HG02678 (cell line): ENCODE results near the gene ATF4.
A peak's percentile ranks its signal among the peaks of the same experiment; 100 is the strongest.

Experiments used
- ATAC-seq: cut with Tn5 transposase; IDR thresholded peaks from one replicate; pipeline ENCODE4 v1.9.1; 2021; ENCODE audit warnings: mild to moderate bottlenecking, moderate library complexity; ENCODE audit not compliant: unreplicated experiment

Gene ATF4, protein sequence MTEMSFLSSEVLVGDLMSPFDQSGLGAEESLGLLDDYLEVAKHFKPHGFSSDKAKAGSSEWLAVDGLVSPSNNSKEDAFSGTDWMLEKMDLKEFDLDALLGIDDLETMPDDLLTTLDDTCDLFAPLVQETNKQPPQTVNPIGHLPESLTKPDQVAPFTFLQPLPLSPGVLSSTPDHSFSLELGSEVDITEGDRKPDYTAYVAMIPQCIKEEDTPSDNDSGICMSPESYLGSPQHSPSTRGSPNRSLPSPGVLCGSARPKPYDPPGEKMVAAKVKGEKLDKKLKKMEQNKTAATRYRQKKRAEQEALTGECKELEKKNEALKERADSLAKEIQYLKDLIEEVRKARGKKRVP

GRCh38 chr22:39520226-39521105, at the start of gene ATF4:
TSS of gene ATF4 (plus strand) at chr22:39520562. CDS start at chr22:39521446, 884 bp downstream.
- ATAC-seq: peak; percentile 64

- ATAC-seq: peak; percentile 59
These were observed 48.8 kb upstream of the ATF4 start for GRCh38 chr22:39471381-39472141.

DNA sequence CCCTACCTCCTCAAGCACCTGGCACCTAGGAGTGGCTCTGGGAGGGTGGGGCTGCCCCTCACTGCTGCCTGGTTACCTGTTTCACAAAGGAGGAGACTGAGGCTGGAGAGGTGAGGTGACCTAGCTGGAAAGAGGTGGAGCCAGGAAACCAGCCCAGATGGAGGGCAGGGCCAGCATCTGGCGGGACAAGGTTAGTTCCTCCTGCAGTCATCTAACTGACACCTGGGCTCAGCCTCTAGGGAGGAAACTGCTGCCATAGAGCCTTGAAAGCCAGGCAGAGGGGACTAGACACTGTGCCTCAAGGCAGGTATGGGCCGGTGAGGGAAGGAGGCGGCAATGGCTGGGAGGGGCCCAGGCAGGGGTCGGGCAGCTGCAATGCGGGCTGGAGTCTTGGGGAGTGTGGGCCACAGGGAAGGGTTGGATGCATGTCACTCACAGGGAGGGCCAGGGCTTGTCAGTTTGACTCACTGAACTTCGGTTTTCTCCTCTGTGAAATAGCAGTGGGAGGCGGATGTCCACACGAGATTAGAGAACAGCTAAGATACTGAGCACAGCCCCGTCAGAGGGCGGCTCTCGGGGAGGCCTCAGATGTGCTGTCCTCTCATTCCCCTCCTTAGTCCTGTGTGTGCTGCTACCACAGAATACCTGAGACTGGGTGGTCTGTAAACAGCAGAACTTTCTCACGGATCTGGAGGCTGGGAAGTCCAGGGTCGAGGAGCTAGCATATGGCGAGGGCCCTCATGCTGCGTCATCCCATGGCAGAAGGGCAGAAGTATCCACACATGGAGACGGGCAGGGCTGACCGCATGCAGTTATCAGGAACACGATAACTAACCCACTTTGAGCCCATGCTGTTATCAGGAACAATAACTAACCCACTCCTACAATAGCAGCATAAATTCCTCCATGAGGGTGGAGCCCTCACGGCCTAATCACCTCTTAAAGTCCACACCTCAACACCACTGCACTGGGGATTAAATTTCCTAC, 47.5 kb upstream of the ATF4 start:
- no peak for ATAC-seq

GRCh38 chr22:39473851-39474250, 46.5 kb upstream of the ATF4 start:
- ATAC-seq: no peak

- no peak for ATAC-seq
These were observed 45.8 kb upstream of the ATF4 start for GRCh38 chr22:39474351-39475111.

DNA sequence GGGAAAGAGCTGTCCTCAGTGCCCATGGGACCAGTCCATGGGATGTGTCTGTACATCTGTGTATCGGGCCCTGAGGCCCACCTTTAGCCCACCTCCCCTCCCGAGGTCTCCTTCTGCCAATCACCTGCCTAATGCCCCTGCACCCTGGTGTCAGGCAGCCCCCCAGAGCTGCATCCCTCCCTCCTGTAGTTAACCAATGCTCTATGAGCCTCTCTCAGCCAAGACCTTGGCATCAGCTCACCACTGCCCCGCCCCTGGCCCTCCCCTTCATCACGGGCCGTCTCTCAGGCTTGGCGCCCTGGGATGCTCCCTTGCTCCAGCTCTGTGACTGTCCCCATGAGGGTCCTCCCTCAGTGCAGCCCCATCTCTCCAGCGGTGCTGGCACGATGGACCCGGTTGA, 45.0 kb upstream of the ATF4 start:
- no peak for ATAC-seq

DNA sequence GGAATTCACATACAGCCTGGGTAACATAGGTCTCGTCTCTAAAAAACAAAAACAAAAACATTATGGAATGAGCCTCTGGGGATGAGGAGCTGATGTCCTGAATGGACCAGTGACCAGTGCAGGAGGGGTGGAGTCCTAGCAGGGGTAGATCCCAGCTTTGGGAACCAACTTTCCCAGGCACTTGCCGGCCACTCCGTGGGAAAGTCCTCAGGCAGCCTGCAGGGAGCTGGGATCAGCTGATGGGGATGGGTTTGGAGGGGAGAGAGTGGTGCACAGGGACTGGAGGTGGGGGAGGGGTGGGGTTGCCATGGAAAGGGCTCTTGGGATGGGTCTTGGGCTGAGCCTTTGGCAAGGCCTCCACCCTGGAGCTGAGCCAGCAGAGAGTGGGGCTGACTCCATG, 44.5 kb upstream of the ATF4 start:
- ATAC-seq: no peak

DNA sequence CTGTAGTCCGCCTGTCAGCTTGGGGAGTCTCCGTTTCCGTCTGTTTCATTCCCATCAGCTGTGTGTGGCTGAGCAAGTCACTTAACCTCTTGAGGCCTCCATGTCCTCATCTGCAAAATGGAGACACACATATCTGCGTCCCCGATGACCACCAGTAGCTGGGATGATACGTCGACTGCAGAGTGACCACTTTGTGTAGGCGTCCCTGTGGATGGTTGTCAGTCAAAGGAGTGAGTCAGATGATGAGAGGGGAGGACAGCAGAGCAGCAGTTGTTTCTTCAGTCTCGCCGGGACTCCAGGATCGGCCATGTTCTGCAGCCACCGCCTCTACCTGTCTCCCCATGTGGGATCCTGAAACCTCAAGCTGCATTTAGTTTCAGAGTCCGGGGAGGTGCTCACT, 43.7 kb upstream of the ATF4 start:
- no peak for ATAC-seq

GRCh38 chr22:39477542-39477941, 42.8 kb upstream of the ATF4 start:
- ATAC-seq: no peak

DNA sequence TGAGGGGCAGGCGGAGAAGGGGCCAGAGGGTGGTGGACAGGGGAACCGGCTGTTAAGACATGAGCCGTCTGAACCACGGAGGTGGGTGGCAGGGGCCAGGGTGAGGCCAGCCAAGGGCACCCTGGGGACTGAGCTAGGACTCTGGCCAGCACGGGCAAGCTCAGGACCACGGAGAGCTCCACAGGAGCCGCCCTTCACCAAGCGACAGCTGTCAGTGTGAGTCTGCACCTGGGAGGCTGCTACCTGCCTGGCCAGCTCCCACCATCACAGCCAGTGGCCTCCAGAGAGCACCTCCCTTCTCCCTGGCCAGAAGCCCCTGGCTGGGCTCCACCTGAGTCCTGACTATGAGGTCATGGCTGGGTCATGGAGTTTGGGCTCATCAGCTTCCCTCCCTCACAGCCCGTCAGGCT, 41.9 kb upstream of the ATF4 start:
- no peak for ATAC-seq

DNA sequence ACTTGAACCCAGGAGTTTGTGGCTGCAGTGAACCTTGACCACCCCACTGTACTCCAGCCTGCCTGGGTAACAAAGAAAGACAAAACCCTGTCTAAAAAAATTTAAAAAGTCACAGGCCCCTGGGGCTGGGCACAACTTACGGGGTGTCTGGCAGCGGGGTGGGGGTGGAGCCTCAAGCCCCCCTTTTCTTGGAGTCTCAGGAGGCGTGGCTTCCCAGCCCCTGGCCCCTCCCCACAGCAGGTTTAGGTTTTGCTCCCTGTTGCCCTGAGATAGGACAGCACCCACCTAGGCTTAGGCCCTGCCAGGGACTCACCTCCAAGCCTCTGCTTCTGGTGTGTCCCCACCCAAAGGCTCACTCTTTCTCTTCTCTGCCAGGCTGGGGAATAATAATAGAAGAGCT, 41.1 kb upstream of the ATF4 start:
- no peak for ATAC-seq

GRCh38 chr22:39480557-39480956, 39.8 kb upstream of the ATF4 start:
- no peak for ATAC-seq

DNA sequence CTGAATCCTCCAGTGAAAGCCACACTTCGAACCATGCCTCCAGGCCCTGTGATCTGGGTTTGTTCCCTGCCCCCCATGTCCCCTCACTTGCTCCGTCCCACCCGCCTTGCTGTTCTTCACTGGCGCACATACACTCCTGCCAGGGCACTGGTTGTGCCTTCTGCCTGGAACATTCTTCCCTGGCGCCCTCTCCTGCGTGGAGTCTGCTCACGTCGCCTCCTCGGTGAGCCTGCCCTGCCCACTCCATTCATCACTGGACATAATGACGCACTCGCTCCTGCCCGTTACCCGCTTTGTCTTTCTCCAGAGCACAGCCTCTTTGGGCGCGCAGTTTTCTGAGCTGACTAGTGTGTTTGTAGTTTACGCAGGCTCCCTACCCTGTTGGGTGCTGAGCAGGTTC, 39.3 kb upstream of the ATF4 start:
- no peak for ATAC-seq

GRCh38 chr22:39481595-39481994, 38.8 kb upstream of the ATF4 start:
- no peak for ATAC-seq

DNA sequence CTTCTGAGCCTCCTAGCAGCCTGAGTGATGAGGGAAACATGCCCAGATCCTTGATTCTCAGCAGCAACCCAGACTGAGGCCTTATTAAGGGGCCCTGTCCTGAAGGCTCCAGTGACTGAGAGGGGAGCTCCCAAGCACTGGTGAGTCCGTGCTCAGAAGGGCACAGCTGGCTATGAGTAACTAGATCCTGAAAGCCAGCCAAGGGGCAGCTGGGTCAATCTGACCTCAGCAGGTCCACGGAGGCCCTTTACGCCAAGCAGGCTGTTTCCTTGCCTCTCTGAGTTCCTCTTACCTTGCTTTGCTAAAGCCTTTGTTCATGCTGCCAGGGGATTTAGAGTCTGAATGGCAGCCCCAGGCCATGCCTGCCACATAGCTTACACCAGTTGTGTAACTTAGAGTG, 37.6 kb upstream of the ATF4 start:
- no peak for ATAC-seq

DNA sequence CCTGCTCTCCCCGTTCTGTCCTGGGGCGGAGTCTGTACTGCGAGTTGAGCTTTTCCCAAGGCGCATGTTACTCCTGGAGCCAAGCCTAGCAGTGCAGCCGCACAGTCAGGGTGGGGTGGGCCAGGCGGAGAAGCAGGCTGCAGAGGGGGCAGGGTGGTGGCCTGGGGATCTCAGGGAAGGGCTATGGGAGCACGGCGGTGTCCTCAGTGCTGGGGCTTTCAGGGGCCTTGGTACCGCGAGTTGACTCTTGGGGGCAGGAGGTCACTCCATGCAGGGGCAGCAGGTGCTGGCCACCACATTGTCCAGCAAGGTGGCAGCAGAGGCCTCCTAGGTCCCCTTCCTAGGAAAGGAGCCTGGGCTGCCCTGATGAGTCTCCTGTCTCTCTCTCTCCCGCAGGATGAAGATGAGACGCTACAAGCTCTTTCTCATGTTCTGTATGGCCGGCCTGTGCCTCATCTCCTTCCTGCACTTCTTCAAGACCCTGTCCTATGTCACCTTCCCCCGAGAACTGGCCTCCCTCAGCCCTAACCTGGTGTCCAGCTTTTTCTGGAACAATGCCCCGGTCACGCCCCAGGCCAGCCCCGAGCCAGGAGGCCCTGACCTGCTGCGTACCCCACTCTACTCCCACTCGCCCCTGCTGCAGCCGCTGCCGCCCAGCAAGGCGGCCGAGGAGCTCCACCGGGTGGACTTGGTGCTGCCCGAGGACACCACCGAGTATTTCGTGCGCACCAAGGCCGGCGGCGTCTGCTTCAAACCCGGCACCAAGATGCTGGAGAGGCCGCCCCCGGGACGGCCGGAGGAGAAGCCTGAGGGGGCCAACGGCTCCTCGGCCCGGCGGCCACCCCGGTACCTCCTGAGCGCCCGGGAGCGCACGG, 33.2 kb upstream of the ATF4 start:
- no peak for ATAC-seq

- ATAC-seq: no peak
These were observed 32.4 kb upstream of the ATF4 start for GRCh38 chr22:39487826-39488520.

DNA sequence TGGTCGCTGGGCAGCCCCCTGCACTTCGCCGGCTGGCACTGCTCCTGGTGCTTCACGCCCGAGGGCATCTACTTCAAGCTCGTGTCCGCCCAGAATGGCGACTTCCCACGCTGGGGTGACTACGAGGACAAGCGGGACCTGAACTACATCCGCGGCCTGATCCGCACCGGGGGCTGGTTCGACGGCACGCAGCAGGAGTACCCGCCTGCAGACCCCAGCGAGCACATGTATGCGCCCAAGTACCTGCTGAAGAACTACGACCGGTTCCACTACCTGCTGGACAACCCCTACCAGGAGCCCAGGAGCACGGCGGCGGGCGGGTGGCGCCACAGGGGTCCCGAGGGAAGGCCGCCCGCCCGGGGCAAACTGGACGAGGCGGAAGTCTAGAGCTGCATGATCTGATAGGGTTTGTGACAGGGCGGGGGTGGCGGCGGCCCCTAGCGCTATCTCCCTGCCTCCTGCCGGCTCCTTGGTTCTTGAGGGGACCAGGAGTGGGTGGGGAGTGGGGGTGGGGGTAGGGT, 31.7 kb upstream of the ATF4 start:
- ATAC-seq: no peak
